ENCODE results near the gene LYZL2.

- TF ChIP-seq TAF1 (IDR thresholded peaks at IDR 0.05; ENCODE audit: low read depth) = no peak
- no peak for TF ChIP-seq EP300 (IDR thresholded peaks at IDR 0.05; ENCODE audit: borderline replicate concordance)
- TF ChIP-seq EGR1 (IDR thresholded peaks at IDR 0.05) = no peak
- TF ChIP-seq CREB1 (IDR thresholded peaks at IDR 0.05; ENCODE audit: low read depth) = no peak
- TF ChIP-seq RAD21 (IDR thresholded peaks at IDR 0.05; ENCODE audit: low read depth) = no peak
- no peak for TF ChIP-seq TCF12 (IDR thresholded peaks at IDR 0.05; ENCODE audit: low read depth)
- TF ChIP-seq, protein P1, sequence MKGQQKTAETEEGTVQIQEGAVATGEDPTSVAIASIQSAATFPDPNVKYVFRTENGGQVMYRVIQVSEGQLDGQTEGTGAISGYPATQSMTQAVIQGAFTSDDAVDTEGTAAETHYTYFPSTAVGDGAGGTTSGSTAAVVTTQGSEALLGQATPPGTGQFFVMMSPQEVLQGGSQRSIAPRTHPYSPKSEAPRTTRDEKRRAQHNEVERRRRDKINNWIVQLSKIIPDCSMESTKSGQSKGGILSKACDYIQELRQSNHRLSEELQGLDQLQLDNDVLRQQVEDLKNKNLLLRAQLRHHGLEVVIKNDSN (IDR thresholded peaks at IDR 0.05) = no peak
- TF ChIP-seq, protein P2, sequence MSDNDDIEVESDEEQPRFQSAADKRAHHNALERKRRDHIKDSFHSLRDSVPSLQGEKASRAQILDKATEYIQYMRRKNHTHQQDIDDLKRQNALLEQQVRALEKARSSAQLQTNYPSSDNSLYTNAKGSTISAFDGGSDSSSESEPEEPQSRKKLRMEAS (IDR thresholded peaks at IDR 0.05) = no peak
- TF ChIP-seq REST (IDR thresholded peaks at IDR 0.05; ENCODE audit: low read depth) = no peak
- TF ChIP-seq ZBTB7A (IDR thresholded peaks at IDR 0.05; ENCODE audit: low read depth) = no peak
Observed at GRCh38 chr10:30577048-30577447, 52.5 kb downstream of the LYZL2 start.
